Measurements from ENCODE around the gene ZNFX1.
A peak's percentile ranks its signal among the peaks of the same experiment; 100 is the strongest.

Gene ZNFX1

GRCh38 chr20:49278818-49279676 lies 1.2 kb upstream of the ZNFX1 start:
- DNase-seq, result peak; percentile 63

GRCh38 chr20:49277786-49278035 lies 146 bp downstream of the ZNFX1 start:
- DNase-seq, result no peak

GRCh38 chr20:49276961-49277785 lies 684 bp downstream of the ZNFX1 start:
- DNase-seq, result peak; percentile 80

- DNase-seq, result peak; percentile 66
These were observed 1.5 kb downstream of the ZNFX1 start for GRCh38 chr20:49276161-49276960.

GRCh38 chr20:49275636-49276035 lies 2.2 kb downstream of the ZNFX1 start:
- DNase-seq, result no peak

- no peak for DNase-seq
These were observed 2.6 kb downstream of the ZNFX1 start for GRCh38 chr20:49275216-49275615.

- no peak for DNase-seq
These were observed 4.1 kb downstream of the ZNFX1 start for GRCh38 chr20:49273696-49274277.

- DNase-seq, result no peak
These were observed 5.2 kb downstream of the ZNFX1 start for GRCh38 chr20:49272654-49273053.

- DNase-seq, result no peak
These were observed 7.1 kb downstream of the ZNFX1 start for GRCh38 chr20:49270736-49271135.

- no peak for DNase-seq
These were observed 7.7 kb downstream of the ZNFX1 start for GRCh38 chr20:49270177-49270576.

GRCh38 chr20:49268600-49269365 lies 9.1 kb downstream of the ZNFX1 start:
- DNase-seq, result no peak

- DNase-seq, result no peak
These were observed 10.5 kb downstream of the ZNFX1 start for GRCh38 chr20:49267327-49267726.

GRCh38 chr20:49262444-49262843 lies 15.4 kb downstream of the ZNFX1 start:
- DNase-seq, result no peak

GRCh38 chr20:49261173-49261572 lies 16.7 kb downstream of the ZNFX1 start:
- no peak for DNase-seq

GRCh38 chr20:49260218-49260617 lies 17.6 kb downstream of the ZNFX1 start:
- no peak for DNase-seq

- DNase-seq, result no peak
These were observed 18.1 kb downstream of the ZNFX1 start for GRCh38 chr20:49259799-49260198.

- DNase-seq, result no peak
These were observed 18.6 kb downstream of the ZNFX1 start for GRCh38 chr20:49259284-49259683.

GRCh38 chr20:49256261-49256660 lies 21.6 kb downstream of the ZNFX1 start:
- DNase-seq, result no peak

GRCh38 chr20:49252556-49253350 lies 25.1 kb downstream of the ZNFX1 start:
- no peak for DNase-seq

- no peak for DNase-seq
These were observed 28.8 kb downstream of the ZNFX1 start for GRCh38 chr20:49248879-49249665.

- DNase-seq, result no peak
These were observed 29.6 kb downstream of the ZNFX1 start for GRCh38 chr20:49248301-49248700.

Data from stimulated activated CD8-positive, alpha-beta memory T cell treated with anti-CD3 and anti-CD28 coated beads, Interleukin-4, amount 100 ng/mL, for 48 hours (primary cell).